OCI-LY7 (cell line): ENCODE measurements around the gene RSRP1.

ENCODE experiments used
- CTCF ChIP-seq: fragments of 200-600 bp; sonication (generic); conservative IDR thresholded peaks from 2 replicates; pipeline ENCODE4 v1.5.1; 2014; ENCODE audit warnings: mild to moderate bottlenecking, antibody characterized with exemption, low read length, moderate library complexity, mixed read lengths
- EZH2phosphoT487 ChIP-seq: fragments of 200-600 bp; sonication (generic); IDR thresholded peaks from 2 replicates; pipeline ENCODE4 v1.6.1; 2018; ENCODE audit warnings: low read depth, borderline replicate concordance, mild to moderate bottlenecking, mixed run types, antibody characterized with exemption, low read length, moderate library complexity, mixed read lengths

GRCh38 chr1:25238046-25238445 lies 9.2 kb downstream of the RSRP1 start:
- TF ChIP-seq CTCF: no peak
- no peak for TF ChIP-seq EZH2phosphoT487
